AG09309 (cell line): Measurements from ENCODE around the gene RPAP2.
A peak's percentile ranks its signal among the peaks of the same experiment; 100 is the strongest.

ENCODE experiments used
- DNase-seq: peaks from one replicate; pipeline ENCODE4 v3.0.0-alpha.2; 2010; ENCODE audit warnings: low read depth
- H3K4me3 ChIP-seq: 2 replicates; pipeline ENCODE4 v1.5.1; 2011; ENCODE audit warnings: mild to moderate bottlenecking, low read depth, low read length, moderate library complexity; ENCODE audit not compliant: control insufficient read depth
- CTCF ChIP-seq: IDR thresholded peaks from 2 replicates; pipeline ENCODE4 v1.5.1; 2011; ENCODE audit warnings: mild to moderate bottlenecking, low read depth, low read length, inconsistent platforms; ENCODE audit not compliant: insufficient read depth, control insufficient read depth; ENCODE audit errors: missing control alignments

RPAP2 gene

GRCh38 chr1:92399076-92399475, 100.2 kb downstream of the RPAP2 start:
- H3K4me3 ChIP-seq: no peak overlapping the region
- no peak for TF ChIP-seq CTCF
- no peak for DNase-seq

- no peak overlapping the region for H3K4me3 ChIP-seq
- DNase-seq: no peak
- TF ChIP-seq CTCF: no peak
Observed at GRCh38 chr1:92404661-92405060, 105.8 kb downstream of the RPAP2 start.

GRCh38 chr1:92408825-92409224, 110.0 kb downstream of the RPAP2 start:
- no peak for TF ChIP-seq CTCF
- no peak for DNase-seq
- no peak overlapping the region for H3K4me3 ChIP-seq

- TF ChIP-seq CTCF: no peak
Observed at GRCh38 chr1:92409946-92410549, 111.2 kb downstream of the RPAP2 start.

GRCh38 chr1:92410706-92411105, 111.8 kb downstream of the RPAP2 start:
- TF ChIP-seq CTCF: no peak
- H3K4me3 ChIP-seq: no peak overlapping the region
- no peak for DNase-seq

More at GRCh38 chr1:92409946-92410549, 111.2 kb downstream of the RPAP2 start:
- H3K4me3 ChIP-seq: no peak overlapping the region
- no peak for DNase-seq

- TF ChIP-seq CTCF: no peak
- peak; percentile 42 for DNase-seq
- no peak overlapping the region for H3K4me3 ChIP-seq
Observed at GRCh38 chr1:92411511-92411910, 112.7 kb downstream of the RPAP2 start.
